Upper lobe of right lung (tissue), 1 donor: ENCODE results near the gene APAF1. TPM values are rescaled to one million over a fixed set of nuclear protein-coding genes. Genes with fewer than 3 reads are reported as not detected.

Source experiments
- ATAC-seq: fragments of 200-7000 bp; cut with Tn5 transposase; one replicate; pipeline ENCODE4 v1.9.1; 2020; ENCODE audit warnings: mild to moderate bottlenecking, moderate library complexity
- DNase-seq: peaks from one replicate; pipeline ENCODE4 v3.0.0-alpha.2; 2020
- H3K27ac ChIP-seq: fragments of 200-600 bp; one replicate; pipeline ENCODE4 v1.8.0; 2022
- H3K27me3 ChIP-seq: fragments of 200-600 bp; one replicate; pipeline ENCODE4 v1.8.0; 2022; ENCODE audit warnings: mild to moderate bottlenecking
- H3K36me3 ChIP-seq: fragments of 200-600 bp; one replicate; pipeline ENCODE4 v1.8.0; 2022
- H3K4me1 ChIP-seq: fragments of 200-600 bp; one replicate; pipeline ENCODE4 v1.8.0; 2022
- H3K4me3 ChIP-seq: fragments of 200-600 bp; one replicate; pipeline ENCODE4 v1.8.0; 2022; ENCODE audit warnings: mild to moderate bottlenecking
- H3K9me3 ChIP-seq: fragments of 200-600 bp; one replicate; pipeline ENCODE4 v1.8.0; 2022
- CTCF ChIP-seq: fragments of 200-600 bp; IDR thresholded peaks from one replicate; pipeline ENCODE4 v1.8.0; 2022; ENCODE audit warnings: antibody characterized with exemption
- intact Hi-C: fragments of 100-400 bp; cut with DNase I; formaldehyde crosslinking; loops from one replicate; pipeline ENCODE4 v1.11.0; 2022
- total RNA-seq: library from RNA; stranded (reverse); fragmentation: NEBNext Ultra II Directional; extraction: Animal tissue kit (Norgen Biotek cat#: 25700); gene quantifications from one replicate; pipeline ENCODE4 v1.2.1, GENCODE V29; 2021
- donor health status: DM: no; HTN: yes; CAD: no; lungs with severe emphysema.

APAF1 gene
- total RNA-seq, 1 donor from 2014 or later: 23.4 TPM

GRCh38 chr12:98744680-98745079 is 99.6 kb downstream of the APAF1 start:
- TF ChIP-seq CTCF: no peak
- H3K4me3 ChIP-seq: no peak overlapping the region
- no peaks in the 10 kb centered on the region for H3K36me3 ChIP-seq
- H3K27me3 ChIP-seq: peaks cover 21% of the 10 kb centered on the region
- H3K9me3 ChIP-seq: no peaks in the 10 kb centered on the region
- intact Hi-C loops: no loop called here
- H3K27ac ChIP-seq: no peak overlapping the region
- ATAC-seq (no peak), DNase-seq (no peak)
- no peaks in the 10 kb centered on the region for H3K4me1 ChIP-seq

GRCh38 chr12:98745578-98746391 is 100.7 kb downstream of the APAF1 start:
- peak overlapping the region; percentile 49 for H3K4me3 ChIP-seq
- no peak for TF ChIP-seq CTCF
- no peaks in the 10 kb centered on the region for H3K4me1 ChIP-seq
- no peaks in the 10 kb centered on the region for H3K36me3 ChIP-seq
- ATAC-seq (peak; percentile 48), DNase-seq (no peak)
- H3K27me3 ChIP-seq: peaks cover 21% of the 10 kb centered on the region
- H3K9me3 ChIP-seq: no peaks in the 10 kb centered on the region
- intact Hi-C loops: no loop called here
- no peak overlapping the region for H3K27ac ChIP-seq

GRCh38 chr12:98748463-98748862 is 103.4 kb downstream of the APAF1 start:
- TF ChIP-seq CTCF: no peak
- Histone ChIP-seq H3K4me1 (no peaks in the 10 kb centered on the region), H3K4me3 (no peak overlapping the region), H3K27ac (no peak overlapping the region), H3K9me3 (no peaks in the 10 kb centered on the region), H3K36me3 (no peaks in the 10 kb centered on the region), H3K27me3 (peaks cover 21% of the 10 kb centered on the region)
- DNase-seq: no peak
- intact Hi-C loops: no loop called here
- ATAC-seq: no peak

GRCh38 chr12:98750511-98750910 is 105.4 kb downstream of the APAF1 start:
- Histone ChIP-seq H3K27me3 (peaks cover 16% of the 10 kb centered on the region), H3K27ac (no peak overlapping the region), H3K4me1 (no peaks in the 10 kb centered on the region), H3K4me3 (no peak overlapping the region), H3K36me3 (no peaks in the 10 kb centered on the region), H3K9me3 (no peaks in the 10 kb centered on the region)
- no peak for TF ChIP-seq CTCF
- intact Hi-C loops: no loop called here
- DNase-seq (no peak), ATAC-seq (no peak)

- intact Hi-C loops: no loop called here
- ATAC-seq: no peak
- H3K4me1 ChIP-seq: no peaks in the 10 kb centered on the region
- H3K4me3 ChIP-seq: no peak overlapping the region
- no peak overlapping the region for H3K27ac ChIP-seq
- DNase-seq: no peak
- H3K9me3 ChIP-seq: no peaks in the 10 kb centered on the region
- TF ChIP-seq CTCF: no peak
- no peaks in the 10 kb centered on the region for H3K36me3 ChIP-seq
- peaks cover 5% of the 10 kb centered on the region for H3K27me3 ChIP-seq
Measured at GRCh38 chr12:98751580-98752115, 106.6 kb downstream of the APAF1 start.
